OCI-LY3 (cell line): ENCODE measurements around the gene MSI2.

Experiments used
- CTCF ChIP-seq: fragments of 200-600, 300-600 bp; sonication (generic); IDR thresholded peaks from 2 replicates; pipeline ENCODE4 v1.5.1; 2014; ENCODE audit warnings: antibody characterized with exemption, low read length, low read depth
- EZH2phosphoT487 ChIP-seq: fragments of 200-600 bp; shearing (Covaris generic); IDR thresholded peaks from 2 replicates; pipeline ENCODE4 v1.6.1; 2018; ENCODE audit warnings: antibody characterized with exemption, mixed run types, low read depth

- TF ChIP-seq CTCF (no peak), EZH2phosphoT487 (no peak)
Observed at GRCh38 chr17:57649731-57650484, 393.6 kb downstream of the MSI2 start.
